IPS DF 4.7 (cell line): ENCODE measurements around the gene ATG7.
"Not testable (repeated sequence)": the region's sequence is repeated elsewhere in the genome, so short reads cannot be mapped to it uniquely, and the experiment has no call there.

ENCODE experiments used
- DNase-seq: peaks from one replicate; pipeline ENCODE4 v3.0.0-alpha.2; 2013; ENCODE audit warnings: low spot score; ENCODE audit errors: extremely low read depth

Gene ATG7

DNA sequence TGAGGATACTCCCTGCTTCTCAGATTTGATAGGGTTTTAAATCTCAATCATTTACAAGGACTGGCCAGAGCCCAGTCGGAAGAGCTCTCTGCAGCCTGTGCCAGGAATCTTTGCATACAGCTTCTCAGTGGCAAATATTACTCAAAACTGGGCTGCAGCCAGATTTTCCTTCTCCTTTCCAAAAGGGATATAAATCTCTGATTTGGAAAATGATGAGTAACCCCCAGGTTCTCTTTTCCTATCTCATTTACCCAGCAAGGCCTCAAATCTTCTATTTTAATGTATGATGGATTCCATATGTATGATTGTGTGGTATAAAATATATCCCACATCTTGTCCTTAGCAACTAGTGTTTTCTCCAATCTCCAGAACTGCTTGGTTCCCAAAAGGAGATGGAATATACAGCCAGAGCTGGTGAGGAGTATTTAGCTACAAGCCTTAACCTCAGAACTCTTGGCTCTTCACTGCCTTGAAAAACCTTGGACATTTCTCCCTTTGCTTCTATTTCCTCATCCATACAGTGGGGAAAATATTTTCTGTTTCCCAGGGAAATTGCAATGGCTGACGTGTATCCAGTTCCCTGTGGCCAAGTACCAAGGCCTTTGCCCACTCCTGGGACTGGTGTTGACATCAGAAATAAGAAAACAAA, 114.4 kb downstream of the ATG7 start:
- DNase-seq: no peak

- DNase-seq: no peak
Observed at GRCh38 chr3:11389386-11390268, 117.4 kb downstream of the ATG7 start.

DNA sequence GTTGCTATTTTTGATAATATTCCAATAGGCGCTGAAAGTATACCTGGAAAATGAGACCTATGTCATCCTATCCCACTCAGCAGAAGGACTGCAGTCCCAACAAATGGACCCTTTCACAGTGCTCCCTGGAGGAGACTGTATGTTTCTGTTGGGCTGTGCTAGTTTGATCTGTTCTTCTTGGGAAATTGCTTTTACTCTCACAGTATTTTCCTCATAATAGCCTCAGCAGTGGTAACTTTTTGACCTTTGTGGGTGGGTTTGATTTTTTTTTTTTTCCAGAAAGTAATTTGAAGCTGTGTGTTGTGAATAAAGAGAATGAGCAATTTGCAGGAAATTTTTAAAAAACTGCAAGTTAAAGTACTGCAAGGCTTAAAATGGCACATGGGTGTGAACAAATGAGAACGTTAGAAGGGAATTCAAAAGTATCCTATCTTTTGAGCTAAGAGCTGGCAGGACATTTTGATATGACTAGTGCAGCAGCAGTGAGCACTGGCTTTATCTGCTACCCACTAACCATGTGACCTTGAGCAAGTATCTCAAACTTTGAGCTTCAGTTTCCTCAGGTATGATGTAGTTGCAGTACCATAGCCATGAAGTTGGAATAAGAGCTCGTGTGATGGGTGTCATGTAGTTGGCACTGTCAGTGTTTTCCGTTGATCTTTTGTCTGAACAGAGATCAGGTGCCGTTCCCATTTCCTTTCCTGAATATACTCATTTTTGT, 118.4 kb downstream of the ATG7 start:
- no peak for DNase-seq

DNA sequence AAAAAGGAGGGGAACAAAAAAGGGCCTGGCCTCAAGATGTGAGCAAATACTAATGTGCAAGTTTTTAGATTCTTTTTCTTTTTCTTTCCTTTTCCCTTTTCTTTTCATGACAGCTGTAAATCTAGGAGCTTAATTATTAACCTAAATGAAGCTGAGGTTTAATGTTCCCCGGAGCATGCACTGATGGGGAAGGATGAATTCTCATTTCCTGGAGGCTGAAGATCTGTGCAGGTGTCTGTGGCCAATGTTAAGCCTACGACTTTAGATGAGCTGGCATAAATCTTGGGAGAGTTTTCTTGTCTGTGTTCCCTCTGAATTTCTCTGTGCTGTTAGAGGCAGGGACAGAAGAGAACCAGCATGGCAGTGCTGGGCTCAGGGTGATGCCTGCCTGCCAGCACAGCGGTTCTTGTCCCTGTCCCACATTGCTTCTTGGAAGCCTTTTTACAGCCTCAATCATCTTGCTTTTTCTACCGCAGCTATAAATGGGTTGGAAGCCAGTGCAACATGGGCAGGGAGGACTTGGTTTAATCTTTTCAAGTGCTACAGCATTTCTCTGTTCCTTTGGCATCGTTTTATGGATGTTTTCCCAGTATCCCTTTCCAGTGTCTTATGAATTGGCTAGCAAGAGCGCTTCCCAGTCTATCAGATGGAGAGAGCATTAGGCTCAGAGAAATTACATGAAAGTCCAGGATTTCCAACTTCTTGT, 119.1 kb downstream of the ATG7 start:
- DNase-seq: no peak

DNA sequence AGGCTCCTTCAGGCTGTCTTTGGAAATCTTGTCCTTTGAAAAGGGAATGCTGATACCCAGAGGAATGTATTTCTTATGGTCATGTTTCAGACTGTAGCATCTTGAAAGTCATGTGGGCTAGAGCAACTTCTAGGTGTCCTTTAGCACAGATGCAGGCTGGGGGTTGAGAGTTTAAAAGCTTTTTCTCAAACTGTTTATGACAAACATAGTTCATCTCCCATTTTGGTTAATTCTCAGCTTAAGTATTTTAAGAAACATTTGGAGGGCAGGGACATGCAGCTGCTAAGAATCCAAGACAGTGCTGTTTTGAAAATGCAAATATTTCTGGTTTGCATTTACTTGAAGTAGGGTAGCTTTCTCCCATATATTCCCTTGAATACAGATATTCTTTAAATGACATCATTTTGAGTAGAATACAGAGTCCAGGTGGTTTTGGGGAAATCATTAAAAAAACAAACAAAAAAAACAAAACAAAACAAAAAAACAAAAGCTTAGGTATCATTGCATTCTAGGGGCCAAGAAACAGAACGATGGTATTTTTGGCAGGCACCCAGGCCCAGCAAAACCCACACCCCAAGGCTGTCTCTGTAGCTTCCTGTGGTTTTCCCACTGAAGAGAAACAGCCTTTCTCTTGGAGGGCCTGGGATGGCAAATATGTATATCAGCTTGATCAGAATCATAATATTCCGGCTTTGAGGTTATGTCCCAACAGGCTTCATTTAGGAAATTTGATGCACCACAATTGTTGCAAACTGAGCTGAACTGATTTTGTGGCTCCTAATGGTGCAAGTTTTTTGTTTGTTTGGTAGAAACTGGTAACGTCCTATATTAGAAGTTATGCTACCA, 120.0 kb downstream of the ATG7 start:
- DNase-seq: no peak

DNA sequence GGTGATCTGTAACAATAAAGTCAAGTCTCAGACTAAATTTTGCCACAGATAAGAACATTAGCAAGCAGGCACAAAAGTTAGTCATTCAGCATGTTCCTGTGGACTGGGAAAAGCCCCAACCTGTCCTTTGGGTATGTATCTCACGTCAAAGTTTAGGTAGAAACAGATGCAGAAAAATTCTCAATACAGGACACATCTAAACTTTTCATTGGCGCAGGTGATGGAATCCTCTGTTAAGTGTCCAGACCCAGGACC, 120.6 kb downstream of the ATG7 start:
- no peak for DNase-seq

DNA sequence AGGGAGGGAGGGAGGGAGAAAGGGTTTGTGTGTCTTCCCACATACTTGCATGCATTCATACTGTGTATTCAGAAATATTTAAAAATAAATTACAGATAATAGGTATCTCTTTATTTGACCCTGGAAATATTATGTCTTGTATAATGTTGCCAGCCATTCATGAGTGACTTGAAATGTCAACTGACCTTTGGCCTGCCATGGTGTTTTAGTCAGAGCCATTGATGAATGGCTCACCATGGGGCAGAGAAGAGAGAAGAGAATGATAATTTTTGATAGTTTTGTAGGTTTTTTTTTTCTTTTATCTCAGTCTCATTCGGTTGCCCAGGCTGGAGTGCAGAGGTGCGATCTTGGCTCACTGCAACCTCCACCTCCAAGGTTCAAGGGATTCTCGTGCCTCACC, 121.2 kb downstream of the ATG7 start:
- DNase-seq: no peak

DNA sequence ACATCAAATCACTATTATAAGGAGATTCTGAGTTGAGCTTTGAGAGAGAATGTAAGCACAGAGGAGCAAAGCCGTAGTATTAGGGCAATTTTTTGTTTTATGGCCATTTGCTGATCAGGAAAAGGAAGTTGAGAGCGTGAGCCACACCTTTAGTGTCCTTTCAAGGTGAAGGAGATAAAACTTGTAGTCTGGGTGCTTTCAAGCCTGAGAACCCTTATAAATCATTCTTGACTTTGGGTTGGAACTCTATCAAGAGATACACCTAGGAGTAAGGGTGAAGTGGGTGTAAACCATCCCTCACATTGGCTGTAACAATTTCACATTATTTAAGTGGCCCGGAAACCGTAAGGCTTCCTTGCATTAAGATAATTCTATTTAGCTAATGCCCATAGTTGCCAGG, 122.2 kb downstream of the ATG7 start:
- no peak for DNase-seq

DNA sequence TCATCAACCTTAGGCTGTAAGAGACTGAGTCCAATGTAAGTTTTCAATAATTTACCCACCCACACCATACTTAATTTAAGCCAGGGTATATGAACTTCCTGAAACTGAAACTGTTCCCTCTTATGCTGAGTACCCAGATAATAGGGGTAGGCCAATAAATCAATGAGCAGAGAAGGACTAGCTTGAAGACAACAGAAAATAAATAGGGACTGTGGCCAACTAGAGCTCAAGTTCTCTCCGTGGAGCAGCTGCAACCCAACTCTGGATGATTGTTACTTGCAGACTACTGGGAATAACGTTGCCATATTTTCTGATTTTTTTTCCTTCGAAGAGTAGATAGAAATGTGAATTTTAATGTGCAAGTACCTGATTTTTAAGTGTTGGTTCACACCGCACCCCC, 128.0 kb downstream of the ATG7 start:
- no peak for DNase-seq

DNA sequence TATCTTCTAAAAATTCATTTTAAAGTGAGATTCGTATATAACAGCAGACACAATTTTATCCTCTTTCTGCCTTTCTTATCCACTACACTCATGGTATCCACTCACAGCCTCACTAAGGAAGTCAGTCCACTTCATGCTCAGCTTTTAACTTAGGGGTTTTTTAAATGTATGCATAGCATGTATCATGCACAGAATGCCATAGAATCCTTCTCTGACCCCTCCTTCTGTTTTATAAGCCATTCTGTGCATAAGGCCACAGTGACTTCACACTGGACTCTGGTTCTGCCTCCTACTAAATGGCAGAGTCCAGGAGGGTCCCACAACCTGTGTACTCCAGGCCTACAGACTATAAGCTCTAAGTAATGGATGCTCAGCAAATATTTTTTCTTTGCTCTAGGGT, 129.2 kb downstream of the ATG7 start:
- no peak for DNase-seq

DNA sequence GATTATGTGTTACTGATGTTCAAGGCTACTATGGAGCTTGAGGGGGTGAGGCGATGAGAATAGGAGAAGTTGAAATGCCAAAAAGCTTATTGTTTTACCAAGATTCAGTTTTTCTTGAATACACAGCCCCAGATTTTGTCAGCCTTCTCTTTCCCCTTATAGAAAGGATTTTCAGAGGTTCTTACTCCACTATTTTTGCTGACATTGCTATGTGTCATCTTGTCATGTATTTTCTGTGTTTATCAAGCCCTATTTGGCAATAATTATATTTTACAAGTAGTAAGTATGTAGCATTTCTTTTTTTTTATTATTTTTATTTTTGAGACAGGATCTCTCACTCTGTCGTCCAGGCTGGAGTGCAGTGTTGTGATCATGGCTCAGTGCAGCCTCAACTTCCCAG, 133.1 kb downstream of the ATG7 start:
- DNase-seq: no peak

- no peak for DNase-seq
Observed at GRCh38 chr3:11407644-11408043, 135.4 kb downstream of the ATG7 start.

GRCh38 chr3:11408324-11408859, 136.2 kb downstream of the ATG7 start:
- DNase-seq: not testable (repeated sequence)

GRCh38 chr3:11410564-11410963, 138.4 kb downstream of the ATG7 start:
- no peak for DNase-seq

DNA sequence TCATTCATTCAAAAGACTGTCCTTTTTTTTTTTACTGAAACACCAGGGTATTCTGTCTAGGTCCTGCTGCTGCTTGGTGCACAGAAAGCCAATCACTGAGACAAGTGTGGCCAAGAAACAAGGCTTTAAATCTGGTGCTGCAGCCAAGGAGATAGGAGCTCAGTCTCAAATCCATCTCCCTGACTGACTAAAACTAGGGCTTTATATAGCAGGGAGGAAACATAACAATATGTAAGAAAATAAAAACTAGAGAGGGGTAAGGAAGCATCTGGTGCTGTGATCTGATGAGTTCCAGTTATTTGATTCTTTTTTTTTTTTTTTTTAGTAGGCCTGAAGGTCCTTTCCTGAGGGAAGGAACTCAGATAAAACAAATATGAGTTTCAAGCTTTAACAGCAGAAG, 139.8 kb downstream of the ATG7 start:
- DNase-seq: no peak

- no peak for DNase-seq
Observed at GRCh38 chr3:11413071-11413470, 140.9 kb downstream of the ATG7 start.

DNA sequence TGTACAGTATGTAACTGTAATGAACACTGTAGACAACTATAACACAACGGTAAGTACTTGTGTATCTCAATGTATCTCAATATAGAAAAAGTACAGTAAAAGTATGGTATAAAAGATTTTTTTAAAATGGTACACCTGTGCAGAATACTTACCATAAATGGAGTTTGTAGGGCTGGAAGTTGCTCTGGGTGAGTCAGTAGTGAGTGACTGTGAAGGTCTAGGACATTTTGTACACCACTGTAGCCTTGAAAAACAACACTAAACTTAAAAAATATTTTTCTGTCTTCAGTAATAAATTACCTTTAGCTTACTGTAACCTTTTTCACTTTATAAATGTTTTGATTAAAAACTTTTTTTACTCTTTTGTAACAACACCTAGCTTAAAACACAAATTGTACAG, 142.9 kb downstream of the ATG7 start:
- DNase-seq: no peak

- no peak for DNase-seq
Observed at GRCh38 chr3:11420066-11420465, 147.9 kb downstream of the ATG7 start.

- no peak for DNase-seq
Observed at GRCh38 chr3:11422291-11422690, 150.1 kb downstream of the ATG7 start.

GRCh38 chr3:11423868-11424267, 151.7 kb downstream of the ATG7 start:
- DNase-seq: no peak

DNA sequence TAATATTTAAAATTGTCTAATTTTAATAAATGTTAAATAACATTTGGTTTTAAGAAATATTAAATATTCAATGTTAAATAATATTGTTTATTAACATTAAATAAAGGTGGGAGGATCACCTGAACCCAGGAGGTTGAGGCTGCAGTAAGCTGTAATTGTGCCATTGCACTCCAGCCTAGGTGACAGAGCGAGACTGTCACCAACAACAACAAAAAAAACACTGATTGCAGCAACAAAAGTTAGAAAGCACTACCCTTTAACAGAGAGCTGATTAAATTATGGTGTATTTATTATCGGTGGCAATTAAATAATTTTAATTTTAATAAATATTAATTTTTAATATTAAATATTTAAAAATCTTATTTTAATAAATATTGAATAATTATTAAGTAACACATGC, 152.1 kb downstream of the ATG7 start:
- no peak for DNase-seq
